Tibial nerve (tissue), 3 donors: ENCODE measurements around the gene STMN3.

Experiments used
- CTCF ChIP-seq, 5 experiments: fragments of 200-600 bp in 3 of 5; fragments of 450-650 bp in 2 of 5; sonication (generic) in 3 of 5; IDR thresholded peaks; one replicate each; pipeline ENCODE4 v1.5.1; 2016 to 2019; ENCODE audit warnings: antibody characterized with exemption in 5 of 5, mild to moderate bottlenecking in 3 of 5, moderate library complexity in 2 of 5
- POLR2A ChIP-seq, 2 donors: fragments of 450-650 bp; IDR thresholded peaks; one replicate each; pipeline ENCODE4 v1.6.1; 2017; ENCODE audit warnings: antibody characterized with exemption in 2 of 2, mild to moderate bottlenecking in 2 of 2, moderate library complexity in 2 of 2

- TF ChIP-seq CTCF (IDR thresholded peaks at IDR 0.05) (no peak), POLR2A (IDR thresholded peaks at IDR 0.05) (no peak)
Measured at GRCh38 chr20:63687419-63688178, 34.4 kb upstream of the STMN3 start.
